GM12878 (cell line): ENCODE data around the gene GHRH. TPM values are rescaled to one million over a fixed set of nuclear protein-coding genes. Genes with fewer than 3 reads are reported as not detected.
A peak's percentile ranks its signal among the peaks of the same experiment; 100 is the strongest.

Source experiments
- ATF3 ChIP-seq: IDR thresholded peaks from 2 replicates; pipeline ENCODE4 v1.6.1; 2011; ENCODE audit warnings: low read depth, mild to moderate bottlenecking, low read length, moderate library complexity, borderline replicate concordance; ENCODE audit errors: extremely low read depth
- CBX3 ChIP-seq: fragments of 200-600 bp; sonication (generic); IDR thresholded peaks from 2 replicates; pipeline ENCODE4 v1.6.1; 2016; ENCODE audit warnings: low read depth, borderline replicate concordance
- CHD1 ChIP-seq: IDR thresholded peaks from 2 replicates; pipeline ENCODE4 v1.6.1; 2012; ENCODE audit warnings: low read depth, low read length, improper control_type of control experiment
- CHD2 ChIP-seq: IDR thresholded peaks from 2 replicates; pipeline ENCODE4 v1.6.1; 2011; ENCODE audit warnings: low read depth, low read length, improper control_type of control experiment, borderline replicate concordance
- CHD4 ChIP-seq: fragments of 200-600 bp; sonication (generic); IDR thresholded peaks from 2 replicates; pipeline ENCODE4 v1.6.1; 2016; ENCODE audit warnings: mild to moderate bottlenecking
- DPF2 ChIP-seq: fragments of 450-650 bp; IDR thresholded peaks from 2 replicates; pipeline ENCODE4 v1.6.1; 2017; ENCODE audit warnings: mild to moderate bottlenecking
- ESRRA ChIP-seq: IDR thresholded peaks from 2 replicates; pipeline ENCODE4 v1.6.1; 2012; ENCODE audit warnings: mild to moderate bottlenecking, low read length, improper control_type of control experiment
- HDAC2 ChIP-seq: fragments of 200-600 bp; sonication (generic); IDR thresholded peaks from 2 replicates; pipeline ENCODE4 v1.6.1; 2017
- HDAC6 ChIP-seq: fragments of 200-600 bp; sonication (generic); IDR thresholded peaks from one replicate; pipeline ENCODE4 v1.8.0; 2017; ENCODE audit warnings: antibody characterized with exemption; ENCODE audit not compliant: unreplicated experiment
- IRF4 ChIP-seq: IDR thresholded peaks from 2 replicates; pipeline ENCODE4 v1.6.1; 2011; ENCODE audit warnings: low read depth, low read length
- MEF2A ChIP-seq: IDR thresholded peaks from 2 replicates; pipeline ENCODE4 v1.6.1; 2011; ENCODE audit warnings: low read depth, mild to moderate bottlenecking, low read length, moderate library complexity; ENCODE audit not compliant: insufficient read depth
- PAX5 ChIP-seq: IDR thresholded peaks from 2 replicates; pipeline ENCODE4 v1.6.1; 2011; ENCODE audit warnings: low read depth, low read length, borderline replicate concordance
- POLR2A ChIP-seq: IDR thresholded peaks from 2 replicates; pipeline ENCODE4 v1.6.1; 2011; ENCODE audit warnings: low read depth, mild to moderate bottlenecking, low read length
- POLR2AphosphoS5 ChIP-seq: IDR thresholded peaks from 2 replicates; pipeline ENCODE4 v1.6.1; 2011; ENCODE audit warnings: mild to moderate bottlenecking, low read length, inconsistent platforms
- RAD21 ChIP-seq: IDR thresholded peaks from 2 replicates; pipeline ENCODE4 v1.6.1; 2011; ENCODE audit warnings: mild to moderate bottlenecking, low read depth, low read length, moderate library complexity; ENCODE audit not compliant: insufficient read depth
- RCOR1 ChIP-seq: conservative IDR thresholded peaks from 2 replicates; pipeline ENCODE4 v1.6.1; 2012; ENCODE audit warnings: low read depth, low read length, improper control_type of control experiment
- SIX5 ChIP-seq: IDR thresholded peaks from 2 replicates; pipeline ENCODE4 v1.6.1; 2011; ENCODE audit warnings: mild to moderate bottlenecking, low read depth, low read length, moderate library complexity; ENCODE audit not compliant: severe bottlenecking
- SMAD1 ChIP-seq: fragments of 450-650 bp; IDR thresholded peaks from 2 replicates; pipeline ENCODE4 v1.6.1; 2018; ENCODE audit warnings: mild to moderate bottlenecking, low read depth; ENCODE audit not compliant: partially characterized antibody
- TCF3 ChIP-seq: IDR thresholded peaks from 2 replicates; pipeline ENCODE4 v1.6.1; 2012; ENCODE audit warnings: low read depth, mild to moderate bottlenecking, low read length, borderline replicate concordance; ENCODE audit not compliant: insufficient read depth
- USF1 ChIP-seq: IDR thresholded peaks from 2 replicates; pipeline ENCODE4 v1.6.1; 2011; ENCODE audit warnings: borderline replicate concordance, low read depth, mild to moderate bottlenecking, moderate library complexity, mixed read lengths, low read length; ENCODE audit not compliant: insufficient read depth; ENCODE audit errors: extremely low read length
- USF2 ChIP-seq: IDR thresholded peaks from 2 replicates; pipeline ENCODE4 v1.6.1; 2011; ENCODE audit warnings: low read depth, low read length, improper control_type of control experiment, borderline replicate concordance
- WRNIP1 ChIP-seq: IDR thresholded peaks from 2 replicates; pipeline ENCODE4 v1.6.1; 2011; ENCODE audit warnings: low read depth, low read length, improper control_type of control experiment, borderline replicate concordance
- ZNF24 ChIP-seq: fragments of 450-650 bp; IDR thresholded peaks from 2 replicates; pipeline ENCODE4 v1.6.1; 2017; ENCODE audit warnings: antibody characterized with exemption, mild to moderate bottlenecking
- ZNF384 ChIP-seq: IDR thresholded peaks from 2 replicates; pipeline ENCODE4 v1.6.1; 2012; ENCODE audit warnings: low read depth, mild to moderate bottlenecking, low read length, improper control_type of control experiment, borderline replicate concordance
- polyA plus RNA-seq, 11 experiments: library from polyadenylated mRNA; depleted of rRNA in 4 of 11; unstranded in 6 of 11; stranded (reverse) in 5 of 11; fragments of >200 nt; fragmentation: Nextera tagmentation in 4 of 11; fragmentation: Illumina TruSeq in 1 of 11; extraction: Ambion mirVana in 4 of 11; extraction: Trizol in 1 of 11; gene quantifications; 1 replicate in 1 of 11; 2 replicates in 10 of 11; pipeline versions ENCODE4 v1.2.1 to v1.2.3, GENCODE V29; 2011 to 2016; ENCODE audit warnings: inconsistent platforms in 2 of 11, missing spikeins in 2 of 11, low read depth in 1 of 11
- total RNA-seq, 4 experiments: library from RNA; depleted of rRNA in 3 of 4; stranded (reverse); fragments of >200 nt in 3 of 4; fragmentation: Illumina TruSeq in 1 of 4; extraction: Trizol in 1 of 4; gene quantifications; 2 replicates each; pipeline versions ENCODE4 v1.2.1 to v1.2.3, GENCODE V29; 2013 to 2021
- TF ChIP-seq, protein P1 (sequence below): IDR thresholded peaks from 2 replicates; pipeline ENCODE4 v1.6.1; 2012; ENCODE audit warnings: low read length, inconsistent platforms
- TF ChIP-seq, protein P2 (sequence below): fragments of 450-650 bp; IDR thresholded peaks from 2 replicates; pipeline ENCODE4 v1.6.1; 2017; ENCODE audit warnings: mild to moderate bottlenecking, moderate library complexity

Gene GHRH
- total and polyA plus RNA-seq, 10 of the 15 experiments (the other 5 are each of a cell fraction or from before 2014, with no cell fraction given): not detected

- TF ChIP-seq SIX5 (no peak), POLR2AphosphoS5 (peak; percentile 78), CBX3 (no peak), CHD2 (peak; percentile 62; the same call in 1 of the 2 replicates), PAX5 (peak; percentile 98), WRNIP1 (no peak), POLR2A (peak; percentile 22; the same call in 1 of the 2 replicates), DPF2 (peak; percentile 87), RCOR1 (no peak), SMAD1 (no peak), CHD1 (no peak), ESRRA (no peak), RAD21 (no peak), ZNF384 (no peak), ZNF24 (no peak), MEF2A (peak; percentile 91), HDAC6 (no peak), HDAC2 (no peak), IRF4 (peak; percentile 97), TCF3 (peak; percentile 97), USF2 (no peak), CHD4 (no peak), ATF3 (no peak), USF1 (no peak)
- TF ChIP-seq, protein P1, sequence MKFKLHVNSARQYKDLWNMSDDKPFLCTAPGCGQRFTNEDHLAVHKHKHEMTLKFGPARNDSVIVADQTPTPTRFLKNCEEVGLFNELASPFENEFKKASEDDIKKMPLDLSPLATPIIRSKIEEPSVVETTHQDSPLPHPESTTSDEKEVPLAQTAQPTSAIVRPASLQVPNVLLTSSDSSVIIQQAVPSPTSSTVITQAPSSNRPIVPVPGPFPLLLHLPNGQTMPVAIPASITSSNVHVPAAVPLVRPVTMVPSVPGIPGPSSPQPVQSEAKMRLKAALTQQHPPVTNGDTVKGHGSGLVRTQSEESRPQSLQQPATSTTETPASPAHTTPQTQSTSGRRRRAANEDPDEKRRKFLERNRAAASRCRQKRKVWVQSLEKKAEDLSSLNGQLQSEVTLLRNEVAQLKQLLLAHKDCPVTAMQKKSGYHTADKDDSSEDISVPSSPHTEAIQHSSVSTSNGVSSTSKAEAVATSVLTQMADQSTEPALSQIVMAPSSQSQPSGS: peak; percentile 94
- TF ChIP-seq, protein P2, sequence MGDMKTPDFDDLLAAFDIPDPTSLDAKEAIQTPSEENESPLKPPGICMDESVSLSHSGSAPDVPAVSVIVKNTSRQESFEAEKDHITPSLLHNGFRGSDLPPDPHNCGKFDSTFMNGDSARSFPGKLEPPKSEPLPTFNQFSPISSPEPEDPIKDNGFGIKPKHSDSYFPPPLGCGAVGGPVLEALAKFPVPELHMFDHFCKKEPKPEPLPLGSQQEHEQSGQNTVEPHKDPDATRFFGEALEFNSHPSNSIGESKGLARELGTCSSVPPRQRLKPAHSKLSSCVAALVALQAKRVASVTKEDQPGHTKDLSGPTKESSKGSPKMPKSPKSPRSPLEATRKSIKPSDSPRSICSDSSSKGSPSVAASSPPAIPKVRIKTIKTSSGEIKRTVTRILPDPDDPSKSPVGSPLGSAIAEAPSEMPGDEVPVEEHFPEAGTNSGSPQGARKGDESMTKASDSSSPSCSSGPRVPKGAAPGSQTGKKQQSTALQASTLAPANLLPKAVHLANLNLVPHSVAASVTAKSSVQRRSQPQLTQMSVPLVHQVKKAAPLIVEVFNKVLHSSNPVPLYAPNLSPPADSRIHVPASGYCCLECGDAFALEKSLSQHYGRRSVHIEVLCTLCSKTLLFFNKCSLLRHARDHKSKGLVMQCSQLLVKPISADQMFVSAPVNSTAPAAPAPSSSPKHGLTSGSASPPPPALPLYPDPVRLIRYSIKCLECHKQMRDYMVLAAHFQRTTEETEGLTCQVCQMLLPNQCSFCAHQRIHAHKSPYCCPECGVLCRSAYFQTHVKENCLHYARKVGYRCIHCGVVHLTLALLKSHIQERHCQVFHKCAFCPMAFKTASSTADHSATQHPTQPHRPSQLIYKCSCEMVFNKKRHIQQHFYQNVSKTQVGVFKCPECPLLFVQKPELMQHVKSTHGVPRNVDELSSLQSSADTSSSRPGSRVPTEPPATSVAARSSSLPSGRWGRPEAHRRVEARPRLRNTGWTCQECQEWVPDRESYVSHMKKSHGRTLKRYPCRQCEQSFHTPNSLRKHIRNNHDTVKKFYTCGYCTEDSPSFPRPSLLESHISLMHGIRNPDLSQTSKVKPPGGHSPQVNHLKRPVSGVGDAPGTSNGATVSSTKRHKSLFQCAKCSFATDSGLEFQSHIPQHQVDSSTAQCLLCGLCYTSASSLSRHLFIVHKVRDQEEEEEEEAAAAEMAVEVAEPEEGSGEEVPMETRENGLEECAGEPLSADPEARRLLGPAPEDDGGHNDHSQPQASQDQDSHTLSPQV: no peak
Observed at GRCh38 chr20:37291724-37292126, 30.1 kb upstream of the GHRH start (continued).
